GM19238 (cell line): ENCODE results near the gene SEC14L6.

ENCODE experiments used
- DNase-seq: peaks from one replicate; pipeline ENCODE4 v3.0.0; 2011; ENCODE audit warnings: low spot score; ENCODE audit not compliant: insufficient read length

Gene SEC14L6

DNA sequence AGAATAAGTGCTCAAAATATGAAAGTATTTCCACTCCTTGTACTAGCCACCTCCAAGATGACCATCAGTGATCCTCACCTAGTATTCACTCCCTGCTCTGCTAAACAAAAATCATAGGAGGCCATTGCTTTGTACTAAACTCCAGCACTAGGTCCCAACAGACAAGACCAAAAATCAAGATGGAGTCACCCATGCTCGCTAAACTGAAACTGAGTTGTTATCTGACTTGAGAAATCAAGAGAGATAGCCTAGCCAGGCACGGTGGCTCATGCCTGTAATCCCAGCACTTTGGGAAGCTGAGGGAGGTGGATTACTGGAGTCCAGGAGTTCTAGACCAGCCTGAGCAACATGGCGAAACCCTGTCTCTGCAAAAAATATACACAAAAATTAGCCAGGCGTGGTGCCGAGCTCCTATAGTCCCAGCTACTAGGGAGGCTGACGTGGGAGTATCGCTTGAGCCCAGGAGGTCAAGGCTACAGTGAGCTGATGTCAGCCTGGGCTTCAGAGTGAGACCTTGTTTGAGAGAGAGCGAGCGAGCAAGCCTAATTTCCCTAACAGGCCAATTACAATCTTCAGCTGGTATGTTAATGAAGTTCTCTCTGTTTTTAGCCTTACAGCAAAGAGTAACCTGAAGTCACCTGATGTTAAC, 9.3 kb downstream of the SEC14L6 start:
- no peak for DNase-seq

DNA sequence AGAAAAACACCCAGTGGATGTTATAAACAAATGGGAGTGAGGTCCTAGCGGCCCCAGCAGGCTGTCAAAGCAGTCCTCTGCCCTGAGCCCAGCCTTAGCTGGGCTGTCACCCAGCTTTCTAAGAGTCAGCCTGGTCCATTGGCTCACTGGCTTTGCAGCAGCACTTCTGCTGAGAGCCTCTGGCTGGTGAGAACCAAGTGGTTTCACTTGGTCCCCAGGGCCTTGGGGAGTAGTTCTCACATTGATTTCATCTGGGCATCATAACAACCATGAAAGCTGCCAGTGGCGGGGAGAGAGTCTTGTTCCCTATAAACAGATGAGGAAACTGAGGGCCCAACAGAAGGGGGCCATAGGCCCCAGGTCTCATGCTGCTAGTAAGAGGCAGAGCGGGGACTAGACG, 11.4 kb downstream of the SEC14L6 start:
- no peak for DNase-seq

- no peak for DNase-seq
These were observed 14.6 kb downstream of the SEC14L6 start for GRCh38 chr22:30531651-30532608.

- DNase-seq, result no peak
These were observed 19.9 kb downstream of the SEC14L6 start for GRCh38 chr22:30526656-30527055.

- no peak for DNase-seq
These were observed 22.7 kb downstream of the SEC14L6 start for GRCh38 chr22:30523646-30524489.

GRCh38 chr22:30521368-30522156, 25.0 kb downstream of the SEC14L6 start:
- no peak for DNase-seq

GRCh38 chr22:30519842-30520425, 26.6 kb downstream of the SEC14L6 start:
- DNase-seq, result no peak

DNA sequence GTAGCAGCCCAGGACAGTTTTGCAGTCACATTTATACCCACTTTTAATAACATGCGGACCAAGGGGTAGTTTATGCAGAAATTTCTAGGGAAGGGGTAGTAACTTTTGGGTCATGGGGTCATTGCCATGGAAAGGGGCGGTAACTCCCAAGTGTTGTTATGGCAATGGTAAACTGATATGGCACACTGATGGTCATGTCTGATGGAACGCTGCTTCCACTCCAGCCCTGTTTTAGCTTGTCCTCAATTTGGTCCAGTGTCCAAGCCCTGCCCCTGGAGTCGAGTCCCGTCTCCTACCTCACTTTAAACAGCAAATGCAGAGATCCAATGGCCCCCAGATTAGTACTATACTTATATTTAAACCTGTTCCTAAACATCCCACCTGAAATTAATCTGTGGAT, 29.8 kb downstream of the SEC14L6 start:
- no peak for DNase-seq

DNA sequence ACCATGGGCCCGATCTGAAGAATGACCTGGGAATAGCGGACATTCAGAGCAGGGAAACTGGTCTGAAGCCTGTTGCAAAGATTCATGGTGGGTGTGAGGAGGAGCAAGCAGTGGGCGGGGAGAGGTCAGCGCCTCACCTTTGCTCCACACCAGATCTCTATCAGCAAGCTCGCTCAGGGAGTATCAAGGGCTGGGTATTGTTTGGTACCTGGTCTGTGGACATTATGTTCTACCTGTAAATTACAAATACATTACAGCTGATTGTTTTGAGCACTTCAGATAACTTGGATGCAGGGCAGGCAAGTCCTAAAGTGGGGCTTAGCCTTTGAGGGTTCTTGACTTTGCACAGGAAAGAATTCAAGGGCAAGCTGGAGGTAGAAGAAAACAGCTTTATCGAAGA, 30.3 kb downstream of the SEC14L6 start:
- no peak for DNase-seq

DNA sequence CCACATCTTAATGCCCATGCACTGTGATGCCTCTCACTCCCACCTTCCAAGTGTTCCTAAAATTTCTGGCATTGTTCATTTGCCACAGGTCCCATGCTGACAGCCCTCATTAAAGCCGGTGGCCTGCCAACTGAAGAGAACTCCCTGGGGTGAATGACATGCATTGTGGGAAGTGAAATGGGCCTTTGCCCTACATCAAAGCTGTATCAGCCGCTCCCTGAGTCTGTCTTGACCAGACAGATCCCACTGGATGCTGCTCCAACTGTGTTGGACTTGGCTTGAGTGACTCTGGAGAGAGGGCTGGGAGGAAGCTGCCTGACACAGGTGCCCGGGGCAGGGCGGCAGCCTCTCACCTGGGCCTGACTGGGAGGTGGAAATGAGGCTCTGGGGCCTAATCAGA, 32.3 kb downstream of the SEC14L6 start:
- DNase-seq, result no peak

GRCh38 chr22:30513462-30513861, 33.1 kb downstream of the SEC14L6 start:
- DNase-seq, result no peak

- no peak for DNase-seq
These were observed 34.6 kb downstream of the SEC14L6 start for GRCh38 chr22:30511911-30512310.

DNA sequence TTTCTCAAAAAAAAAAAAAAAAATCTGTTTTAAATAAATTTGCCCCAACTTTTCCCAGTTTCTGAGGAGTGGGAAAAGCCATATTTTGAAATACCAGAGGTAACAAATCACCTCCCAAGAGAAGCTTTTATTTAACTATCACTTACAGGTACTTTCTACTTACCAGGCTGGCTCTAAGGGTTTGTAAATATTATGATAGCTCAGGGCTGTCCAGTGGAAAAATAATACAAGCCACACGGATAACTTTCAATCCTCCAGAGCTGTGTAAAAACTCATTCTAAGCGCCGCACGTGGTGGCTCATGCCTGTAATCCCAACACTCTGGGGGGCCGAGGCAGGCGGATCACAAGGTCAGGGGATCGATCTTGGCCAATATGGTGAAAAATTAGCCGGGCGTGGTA, 35.4 kb downstream of the SEC14L6 start:
- no peak for DNase-seq

- no peak for DNase-seq
These were observed 38.3 kb downstream of the SEC14L6 start for GRCh38 chr22:30508216-30508615.

DNA sequence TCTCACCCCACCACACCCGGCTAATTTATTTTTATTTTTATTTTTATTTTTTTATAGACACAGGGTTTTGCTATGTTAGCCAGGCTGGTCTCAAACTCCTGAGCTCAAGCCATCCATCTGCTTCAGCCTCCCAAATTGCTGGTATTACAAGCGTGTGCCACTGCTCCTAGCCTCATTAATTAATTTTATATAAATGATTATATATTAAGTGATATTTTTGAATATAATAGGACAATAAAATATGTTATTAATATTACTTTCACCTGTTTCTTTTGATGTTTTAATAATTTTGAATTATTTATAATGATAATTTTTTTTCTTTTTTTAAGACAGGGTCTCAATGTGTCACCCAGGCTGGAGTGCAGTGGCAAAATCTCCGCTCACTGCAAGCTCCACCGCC, 38.9 kb downstream of the SEC14L6 start:
- DNase-seq, result no peak

GRCh38 chr22:30506507-30506968, 40.0 kb downstream of the SEC14L6 start:
- DNase-seq, result no peak

DNA sequence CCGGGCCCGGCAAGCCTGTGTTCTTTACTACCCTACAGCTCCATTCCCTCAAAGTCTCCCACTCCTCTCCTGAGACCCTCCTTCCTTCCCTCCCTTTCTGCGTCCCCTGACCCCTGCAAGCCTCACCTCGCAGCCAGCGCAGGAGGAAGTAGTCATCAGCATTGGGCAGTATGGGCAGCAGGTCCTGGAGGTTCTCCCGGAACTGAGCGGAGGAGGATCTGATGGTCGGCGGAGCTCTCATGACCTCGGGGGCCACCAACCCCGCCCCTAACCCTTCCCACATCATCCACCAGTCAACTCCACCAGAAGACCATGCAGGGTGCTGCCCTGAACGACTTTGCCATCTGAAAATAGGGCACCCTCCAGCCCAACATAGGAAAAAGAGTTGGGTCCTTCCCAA, 43.0 kb downstream of the SEC14L6 start:
- DNase-seq, result no peak

DNA sequence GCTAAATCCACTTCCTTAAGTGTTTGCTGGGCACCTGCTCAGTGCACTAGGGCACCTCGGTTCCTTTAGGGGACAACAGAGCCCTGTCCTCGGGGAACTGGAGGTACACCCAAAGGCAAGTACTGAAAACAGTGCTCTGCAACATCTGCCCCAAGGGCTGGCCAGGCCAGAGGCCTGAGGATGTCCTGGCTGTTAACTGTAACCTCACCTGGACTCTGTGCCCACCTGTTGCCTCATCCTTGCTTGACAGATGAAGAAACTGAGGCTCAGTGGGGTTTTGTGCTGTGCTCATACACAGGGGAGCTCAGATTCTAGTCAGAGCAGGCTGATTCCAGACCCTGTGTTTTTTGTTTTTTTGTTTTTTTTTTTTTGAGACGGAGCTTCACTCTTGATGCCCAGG, 43.6 kb downstream of the SEC14L6 start:
- DNase-seq, result no peak

- DNase-seq, result no peak
These were observed 44.4 kb downstream of the SEC14L6 start for GRCh38 chr22:30502153-30502552.

DNA sequence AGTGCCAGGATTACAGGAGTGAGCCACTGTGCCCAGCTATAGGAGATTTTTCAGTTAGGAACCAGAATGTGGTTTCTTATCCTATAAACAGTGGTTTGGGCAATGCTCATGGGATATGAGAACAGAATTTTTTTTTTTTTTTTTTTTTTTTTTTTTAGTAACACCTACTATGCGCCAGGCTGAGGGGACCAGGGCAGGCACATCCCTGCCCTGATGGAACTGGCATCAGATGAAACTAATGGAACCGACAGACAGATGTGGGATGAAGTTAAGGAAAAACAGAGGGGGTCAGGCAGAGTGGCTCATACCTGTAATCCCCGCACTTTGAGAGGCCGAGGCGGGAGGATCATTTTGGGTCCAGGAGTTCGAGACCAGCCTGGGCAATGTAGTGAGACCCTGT, 45.9 kb downstream of the SEC14L6 start:
- no peak for DNase-seq
